Left renal pelvis (tissue), 4 donors: Measurements from ENCODE around the gene FBXW7. TPM values are rescaled to one million over a fixed set of nuclear protein-coding genes. Genes with fewer than 3 reads are reported as not detected.

Source experiments
- DNase-seq, 4 donors: peaks; one replicate each; pipeline ENCODE4 v3.0.0-alpha.2; 2013; ENCODE audit warnings: low read depth in 4 of 4, low spot score in 3 of 4
- polyA plus RNA-seq, 4 donors: library from polyadenylated mRNA; unstranded; fragments of 120-200 nt; gene quantifications; one replicate each; pipeline ENCODE4 v1.2.1, GENCODE V29; 2013; ENCODE audit not compliant: insufficient read length in 4 of 4

FBXW7 gene, protein sequence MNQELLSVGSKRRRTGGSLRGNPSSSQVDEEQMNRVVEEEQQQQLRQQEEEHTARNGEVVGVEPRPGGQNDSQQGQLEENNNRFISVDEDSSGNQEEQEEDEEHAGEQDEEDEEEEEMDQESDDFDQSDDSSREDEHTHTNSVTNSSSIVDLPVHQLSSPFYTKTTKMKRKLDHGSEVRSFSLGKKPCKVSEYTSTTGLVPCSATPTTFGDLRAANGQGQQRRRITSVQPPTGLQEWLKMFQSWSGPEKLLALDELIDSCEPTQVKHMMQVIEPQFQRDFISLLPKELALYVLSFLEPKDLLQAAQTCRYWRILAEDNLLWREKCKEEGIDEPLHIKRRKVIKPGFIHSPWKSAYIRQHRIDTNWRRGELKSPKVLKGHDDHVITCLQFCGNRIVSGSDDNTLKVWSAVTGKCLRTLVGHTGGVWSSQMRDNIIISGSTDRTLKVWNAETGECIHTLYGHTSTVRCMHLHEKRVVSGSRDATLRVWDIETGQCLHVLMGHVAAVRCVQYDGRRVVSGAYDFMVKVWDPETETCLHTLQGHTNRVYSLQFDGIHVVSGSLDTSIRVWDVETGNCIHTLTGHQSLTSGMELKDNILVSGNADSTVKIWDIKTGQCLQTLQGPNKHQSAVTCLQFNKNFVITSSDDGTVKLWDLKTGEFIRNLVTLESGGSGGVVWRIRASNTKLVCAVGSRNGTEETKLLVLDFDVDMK
- polyA plus RNA-seq: 10 to 100 TPM; 28.0 to 35.1 (median 32.0) TPM

DNA sequence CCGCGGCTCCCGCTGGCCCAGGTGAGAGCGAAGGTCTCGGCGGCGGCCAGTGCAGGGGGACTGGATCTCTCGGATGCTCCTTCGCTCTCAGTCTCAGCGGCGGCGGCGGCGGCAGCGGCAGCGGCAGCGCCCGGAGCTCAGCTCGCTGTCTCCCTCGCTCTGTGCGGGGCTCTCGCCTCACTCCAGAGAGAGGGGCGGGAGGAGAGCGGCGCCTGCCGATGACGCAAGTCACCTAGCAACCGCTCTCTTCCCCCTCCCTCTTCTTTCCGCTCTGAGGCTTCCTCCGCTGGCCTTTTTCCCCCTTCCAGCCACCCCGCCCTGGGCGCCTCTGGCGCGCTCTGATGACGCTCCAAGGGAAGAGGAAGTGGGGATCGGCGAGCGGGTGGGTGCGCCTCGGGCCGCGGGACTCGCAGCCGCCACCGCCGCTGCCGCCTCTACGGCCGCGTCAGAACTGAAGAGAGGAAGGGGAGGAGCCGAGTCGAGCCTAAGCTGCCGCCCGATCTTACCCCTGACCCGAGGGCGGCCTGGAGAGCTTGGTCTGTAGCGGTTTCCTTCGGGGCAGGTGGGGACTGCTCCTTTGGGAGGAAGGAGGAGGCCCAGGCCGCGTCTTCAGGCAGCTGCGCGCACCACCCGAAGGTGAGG, at the start of gene FBXW7:
TSS of gene FBXW7 (minus strand) at position 190 of the 642 bp plus-strand sequence. CDS start 124,289 bp downstream, outside the sequence.
- DNase-seq: peak; percentile 99 to 100 (median 99)

DNA sequence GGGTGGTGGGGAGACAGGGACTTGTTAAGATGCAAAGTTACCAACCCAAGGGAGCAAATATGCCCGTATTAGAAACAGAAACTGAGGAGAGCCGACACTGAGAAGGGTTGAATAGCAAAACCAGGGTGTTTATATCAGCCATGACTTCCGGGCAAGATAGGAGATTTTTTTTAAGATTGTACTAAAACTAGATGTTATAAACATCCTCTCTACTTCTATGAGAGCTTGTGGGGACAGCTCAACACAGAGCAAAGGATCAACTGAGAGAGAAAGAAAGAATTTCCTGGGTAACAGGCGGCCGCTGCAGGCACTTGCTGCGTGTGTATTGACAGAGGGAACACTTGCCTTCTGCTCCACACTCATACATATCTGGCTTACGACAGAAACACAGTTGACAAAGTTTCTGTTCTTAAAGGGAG, 49.1 kb upstream of the FBXW7 start:
- no peak for DNase-seq

DNA sequence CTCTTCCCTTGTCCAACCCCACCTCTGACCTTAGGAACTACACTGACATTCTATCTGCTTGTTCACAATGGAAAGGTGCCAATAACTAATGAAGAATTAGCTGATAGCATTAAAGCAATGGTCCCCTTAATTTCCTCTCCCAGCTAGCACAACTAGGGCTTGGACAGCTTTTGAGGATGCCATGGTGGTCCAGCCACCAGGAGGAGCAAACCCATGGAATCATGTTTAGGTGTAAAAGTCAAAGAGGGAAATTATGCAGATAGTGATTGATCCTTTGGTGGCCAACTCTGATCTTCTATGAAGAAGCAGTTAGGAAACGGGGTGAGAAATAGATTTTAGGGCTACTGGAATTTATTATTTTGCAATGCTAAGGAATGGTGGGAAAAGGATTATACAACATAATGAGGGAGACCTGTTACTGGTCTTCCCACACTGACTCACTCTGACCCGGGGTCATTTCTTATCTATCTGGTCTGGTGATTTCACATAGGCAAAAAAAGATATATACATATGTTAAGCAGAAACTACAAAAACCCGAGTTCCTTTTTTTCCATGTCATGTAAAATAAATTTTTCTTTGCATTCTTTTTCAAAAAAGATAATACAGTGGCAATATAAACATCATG, 45.8 kb upstream of the FBXW7 start:
- DNase-seq: no peak

DNA sequence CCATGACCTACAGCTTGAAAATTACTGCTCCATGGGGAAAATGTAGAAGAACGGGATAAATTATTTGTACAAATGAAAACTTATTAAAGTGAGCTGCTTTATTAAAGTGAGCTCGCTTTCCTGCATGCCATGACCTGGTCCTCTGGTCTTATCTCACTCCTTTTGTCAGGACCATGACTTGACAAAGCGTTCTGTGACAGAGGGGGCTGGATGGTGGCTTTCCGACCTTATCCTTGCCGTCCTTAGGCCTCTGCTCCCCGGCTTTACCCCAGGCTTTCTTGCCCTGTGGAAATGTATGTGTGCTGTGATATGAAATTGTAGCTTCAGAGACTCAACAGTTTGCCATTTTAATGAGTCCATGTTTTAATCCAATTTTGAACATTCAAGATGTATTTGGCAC, 44.0 kb upstream of the FBXW7 start:
- DNase-seq: no peak

DNA sequence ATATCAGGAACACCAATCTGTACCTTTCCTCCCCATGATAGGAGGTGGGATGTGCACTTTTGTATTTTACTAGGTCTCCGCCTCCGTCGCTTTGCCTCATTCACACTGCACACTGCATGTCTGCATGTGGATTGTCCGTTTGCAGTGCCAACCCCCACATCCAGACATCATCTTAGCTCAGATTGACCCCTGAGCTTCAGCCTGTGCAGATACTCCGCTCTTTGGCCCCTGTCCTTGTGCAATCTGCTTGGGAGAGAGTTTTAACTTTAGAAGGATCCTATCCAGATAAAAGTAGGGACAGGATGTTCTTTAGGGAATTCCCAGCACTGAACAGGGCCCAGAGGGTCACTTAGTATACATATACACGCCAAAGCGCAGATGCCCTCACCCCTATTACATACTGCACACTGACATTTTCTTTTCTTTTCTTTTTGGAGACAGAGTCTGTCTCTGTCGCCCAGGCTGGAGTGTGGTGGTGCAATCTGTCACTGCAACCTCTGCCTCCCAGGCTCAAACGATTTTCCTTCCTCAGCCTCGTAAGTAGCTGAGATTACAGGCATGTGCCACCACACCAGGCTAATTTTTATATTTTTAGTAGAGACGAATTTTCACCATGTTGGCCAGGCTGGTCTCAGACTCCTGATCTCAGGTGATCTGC, 43.3 kb upstream of the FBXW7 start:
- no peak for DNase-seq

DNA sequence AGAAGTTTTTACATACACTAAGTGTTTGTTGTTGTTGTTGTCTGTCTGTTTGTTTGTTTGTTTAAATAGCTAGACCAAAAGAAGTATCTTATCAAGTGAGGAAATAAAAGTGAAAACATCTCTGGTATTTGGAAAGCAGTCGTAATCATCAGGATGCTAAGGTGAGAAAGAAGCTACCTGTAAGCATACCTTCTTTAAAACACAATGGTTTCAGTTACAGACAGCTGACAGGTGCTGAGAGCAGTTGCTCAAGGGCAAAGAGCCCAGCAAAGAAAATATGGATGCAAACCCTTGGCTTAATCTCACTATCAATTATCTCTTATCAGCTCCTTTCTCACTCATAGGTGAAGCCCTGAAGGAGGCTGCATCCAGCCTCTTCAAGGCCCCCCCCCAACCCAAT, 42.8 kb upstream of the FBXW7 start:
- no peak for DNase-seq

DNA sequence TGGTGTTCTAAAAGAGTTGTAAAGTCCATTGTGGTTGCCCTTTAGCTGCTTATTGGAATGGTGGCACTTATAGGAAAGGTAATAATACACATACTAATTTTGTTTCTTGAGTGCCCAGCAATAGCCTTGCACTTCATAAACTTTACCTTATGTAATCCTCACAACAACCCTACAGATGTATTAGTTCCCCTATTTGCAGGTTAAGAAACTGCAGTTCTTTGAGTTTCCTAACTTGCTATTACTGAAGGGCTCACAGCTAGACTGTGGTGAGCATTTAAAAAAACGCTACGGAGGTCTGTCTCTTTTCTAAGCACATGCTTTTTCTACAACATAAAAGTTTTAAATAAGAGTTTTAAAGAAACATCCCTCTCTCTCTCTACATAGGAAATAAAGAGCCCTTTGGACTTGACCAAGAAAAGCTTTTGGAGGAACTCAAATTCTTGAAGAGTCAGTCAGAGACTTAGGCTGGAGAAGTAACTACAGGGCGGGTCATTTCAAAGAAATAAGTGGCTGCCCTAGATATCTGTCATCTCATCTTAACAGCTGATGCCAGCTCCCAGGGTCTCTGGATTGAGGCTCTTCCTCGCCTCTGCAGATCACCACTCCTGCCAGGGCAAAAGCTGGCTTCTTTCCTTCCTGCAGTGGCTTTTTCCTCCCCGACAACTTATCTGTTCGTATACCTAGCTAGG, 42.0 kb upstream of the FBXW7 start:
- DNase-seq: no peak

DNA sequence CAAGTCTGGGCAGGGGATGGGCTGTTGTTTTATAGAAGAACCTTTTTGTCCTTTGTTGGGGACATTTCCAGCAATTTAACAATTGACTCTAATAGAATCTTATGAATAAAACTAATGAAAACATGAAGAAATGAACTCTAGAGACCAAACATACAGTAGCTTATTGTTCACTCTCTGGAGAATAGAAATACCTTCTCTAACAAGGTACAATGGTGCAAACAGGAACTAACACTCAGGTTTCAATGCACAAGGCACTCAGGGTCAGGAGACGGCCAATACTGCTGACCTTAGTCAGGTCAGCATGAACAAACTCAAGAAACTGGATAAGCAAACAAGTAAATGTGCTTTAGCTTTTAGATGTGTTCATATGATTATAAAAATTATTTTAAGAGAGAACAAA, 39.6 kb upstream of the FBXW7 start:
- DNase-seq: no peak

DNA sequence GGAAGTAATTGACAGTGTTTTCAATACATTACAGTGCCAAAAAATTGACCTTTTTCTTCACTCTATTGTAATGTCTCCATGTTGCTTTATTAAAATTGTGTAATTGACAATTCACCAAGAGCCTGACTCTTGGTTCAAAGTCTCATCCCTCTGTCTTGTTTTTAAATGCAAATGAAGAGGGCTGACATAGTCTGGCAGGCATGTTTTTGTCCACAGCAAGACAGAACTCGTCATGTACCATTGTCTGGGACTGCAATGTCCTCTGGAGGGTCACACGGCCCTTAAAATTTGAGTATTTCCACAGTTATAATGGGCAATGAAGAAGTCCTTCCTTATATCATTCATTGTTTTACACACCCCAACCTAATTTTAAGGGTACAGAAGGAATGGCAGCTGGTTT, 38.0 kb upstream of the FBXW7 start:
- no peak for DNase-seq

DNA sequence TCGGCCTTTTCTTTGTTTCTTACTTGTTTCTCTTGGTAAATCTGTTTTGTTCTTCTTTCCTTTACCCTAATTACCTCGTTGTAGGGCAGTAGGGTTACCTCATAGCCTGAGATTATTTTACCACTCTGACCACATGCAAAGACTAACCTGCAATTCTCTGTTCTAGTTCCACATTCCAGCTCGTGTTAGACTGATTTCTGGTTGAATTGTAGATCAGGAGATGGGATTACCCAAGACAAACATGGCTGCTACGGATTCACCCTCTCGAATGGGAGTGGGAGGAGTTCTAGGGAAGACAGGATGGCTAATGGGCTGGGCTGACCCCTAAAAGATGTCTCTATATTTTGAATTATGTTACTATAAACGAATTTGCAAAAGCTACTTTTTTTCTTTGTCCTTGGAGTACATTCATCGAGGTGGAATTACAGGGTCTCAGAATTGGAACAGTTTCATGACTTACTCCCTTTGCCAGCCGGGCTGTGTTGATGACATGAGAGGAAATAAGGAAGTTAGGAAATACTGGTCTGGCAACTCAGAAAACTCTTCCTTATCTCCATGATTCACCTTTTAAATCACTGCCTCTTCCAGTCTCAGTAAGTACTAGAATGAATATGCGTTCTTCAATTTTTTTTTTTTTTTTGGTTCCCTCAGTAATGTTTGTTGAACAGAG, 36.7 kb upstream of the FBXW7 start:
- DNase-seq: no peak

DNA sequence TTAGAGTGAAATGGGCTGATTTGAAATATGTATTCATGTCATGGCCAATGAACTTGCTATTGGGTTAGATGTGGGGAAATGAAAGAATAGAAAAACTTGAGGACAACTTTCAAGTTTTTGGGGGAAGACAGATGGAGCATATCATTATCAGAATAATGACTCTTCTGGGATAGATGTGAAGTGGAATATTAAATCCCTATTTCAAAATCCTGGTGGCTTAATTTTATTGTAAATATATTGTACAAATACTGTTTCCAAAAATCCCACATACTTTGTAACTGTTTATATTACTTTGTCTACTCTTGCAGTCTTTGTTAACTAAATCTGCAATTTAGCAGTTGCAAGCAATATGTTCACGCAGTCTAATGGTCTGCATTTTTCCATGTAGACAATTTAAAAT, 35.9 kb upstream of the FBXW7 start:
- no peak for DNase-seq

DNA sequence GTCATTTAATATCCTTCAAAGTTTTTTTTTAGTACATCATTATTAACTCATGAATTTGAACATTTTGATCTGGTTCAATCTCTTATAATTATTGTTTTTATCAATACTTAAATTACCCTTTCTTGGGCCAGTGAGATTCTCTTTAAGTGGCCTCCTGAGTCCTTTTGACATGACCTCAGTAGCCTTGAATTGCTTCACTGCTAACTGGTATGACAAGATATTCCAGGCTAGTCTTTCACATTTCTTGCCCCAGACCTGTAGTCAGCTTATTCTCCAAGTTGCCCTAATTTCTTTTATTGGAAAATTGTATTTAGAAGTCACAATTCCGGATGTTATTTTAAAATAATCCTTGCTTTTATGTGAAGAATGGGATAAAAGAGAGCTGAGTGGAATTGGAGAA, 35.4 kb upstream of the FBXW7 start:
- no peak for DNase-seq

DNA sequence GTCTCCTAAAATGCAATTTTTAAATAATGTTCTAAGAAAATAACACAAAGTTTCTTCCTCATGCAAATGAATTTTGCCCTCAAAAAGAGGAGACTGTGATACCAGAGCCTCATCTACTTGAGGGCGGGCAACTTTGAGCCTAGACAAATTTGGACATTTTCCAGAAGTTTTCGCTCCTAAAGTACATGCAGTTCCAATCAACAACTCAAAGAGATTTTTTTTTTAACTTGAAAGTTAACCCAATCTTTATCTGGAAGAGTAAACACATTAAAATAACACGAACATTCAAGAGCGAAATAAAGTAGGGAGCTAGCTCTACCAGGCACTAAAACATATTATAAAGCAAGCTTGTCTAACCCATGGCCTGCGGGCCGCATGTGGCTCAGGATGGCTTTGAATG, 29.4 kb upstream of the FBXW7 start:
- no peak for DNase-seq

DNA sequence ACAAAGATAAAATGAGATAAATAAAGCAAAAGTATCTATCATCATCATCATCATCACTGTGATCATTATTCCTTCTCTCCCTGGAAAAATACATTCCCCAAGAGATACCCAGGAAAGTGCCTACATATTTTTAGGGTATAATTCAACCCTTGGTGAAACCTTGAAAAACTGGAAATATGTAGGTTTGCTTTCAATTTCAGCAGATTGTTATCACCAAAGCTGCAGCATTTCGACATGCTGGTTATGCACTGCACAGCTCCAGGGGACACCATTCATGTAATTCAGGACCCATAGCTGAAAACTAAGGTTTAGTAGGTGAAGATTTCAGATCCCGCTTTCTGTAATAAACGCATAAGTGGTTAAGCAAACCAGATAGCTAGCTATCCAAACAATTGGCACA, 28.4 kb upstream of the FBXW7 start:
- no peak for DNase-seq

DNA sequence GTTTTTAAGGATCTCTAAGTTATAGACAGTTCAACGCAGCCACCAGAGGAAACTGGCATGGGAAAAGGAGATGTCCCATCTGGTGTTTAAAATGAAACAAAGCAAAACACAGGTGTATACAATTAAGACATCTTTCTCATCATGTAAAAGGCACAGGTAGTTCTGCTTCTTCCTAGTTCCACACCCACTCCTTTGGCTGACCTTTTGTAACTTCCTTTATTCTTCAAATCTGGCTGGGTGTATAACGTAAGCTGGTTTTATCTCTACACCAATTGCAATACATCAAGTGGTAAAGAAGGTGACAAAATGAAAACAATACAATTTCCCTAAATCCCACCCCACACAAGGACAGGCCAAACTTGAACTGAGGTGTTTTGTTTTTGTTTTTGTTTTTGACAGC, 27.3 kb upstream of the FBXW7 start:
- DNase-seq: no peak

DNA sequence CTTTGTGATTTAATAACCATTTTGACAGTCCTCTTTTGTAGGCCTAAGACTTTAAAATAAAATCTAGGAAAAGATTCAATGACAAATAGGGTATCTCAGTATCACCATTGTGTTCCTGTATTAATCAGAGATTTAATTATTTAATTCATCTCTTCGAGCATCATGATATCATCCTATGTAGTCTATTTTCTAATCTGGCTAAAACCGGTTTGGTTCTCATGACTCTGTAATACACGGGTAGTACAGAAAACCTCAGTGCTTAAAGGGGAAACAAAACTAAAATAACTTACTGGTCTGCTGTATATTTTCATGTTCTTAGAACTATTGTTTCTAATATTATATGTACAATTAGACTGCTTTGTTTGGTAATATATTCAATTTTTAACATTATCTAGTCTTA, 23.7 kb upstream of the FBXW7 start:
- no peak for DNase-seq

DNA sequence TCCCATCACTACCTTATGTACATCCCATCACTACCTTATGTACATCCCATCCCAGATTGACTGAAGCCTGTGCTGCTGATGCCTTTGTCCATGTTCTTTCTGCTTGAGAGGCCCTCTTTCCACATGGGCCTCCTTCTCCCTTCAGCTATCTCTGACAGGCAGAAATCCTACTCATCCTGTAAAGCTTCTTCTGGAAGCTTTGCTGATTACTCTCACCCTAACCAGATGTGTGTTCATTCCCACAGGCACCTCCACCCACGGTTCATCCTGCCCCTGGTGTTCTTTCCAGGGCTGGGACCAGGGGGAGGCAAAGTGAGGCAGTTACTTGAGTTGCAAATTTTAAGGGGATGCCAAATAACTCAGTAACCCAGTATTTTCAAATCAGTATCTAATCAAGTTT, 22.5 kb upstream of the FBXW7 start:
- DNase-seq: no peak

DNA sequence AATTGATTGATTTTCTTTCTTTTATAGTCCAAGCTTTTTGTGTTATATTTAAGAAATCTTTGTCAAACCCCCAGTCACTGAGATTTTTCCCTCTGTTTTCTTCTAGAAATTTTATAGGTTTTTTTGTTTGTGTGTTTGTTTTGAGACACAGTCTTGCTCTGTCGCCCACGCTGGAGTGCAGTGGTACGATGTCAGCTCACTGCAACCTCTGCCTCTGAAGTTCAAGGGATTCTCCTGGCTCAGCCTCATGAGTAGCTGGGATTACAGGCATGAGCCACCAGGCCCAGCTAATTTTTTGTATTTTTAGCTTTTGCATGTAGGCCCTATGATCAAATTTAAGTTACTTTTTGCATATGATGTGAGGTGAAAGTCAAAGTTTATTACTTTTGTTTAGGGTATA, 20.9 kb upstream of the FBXW7 start:
- no peak for DNase-seq

DNA sequence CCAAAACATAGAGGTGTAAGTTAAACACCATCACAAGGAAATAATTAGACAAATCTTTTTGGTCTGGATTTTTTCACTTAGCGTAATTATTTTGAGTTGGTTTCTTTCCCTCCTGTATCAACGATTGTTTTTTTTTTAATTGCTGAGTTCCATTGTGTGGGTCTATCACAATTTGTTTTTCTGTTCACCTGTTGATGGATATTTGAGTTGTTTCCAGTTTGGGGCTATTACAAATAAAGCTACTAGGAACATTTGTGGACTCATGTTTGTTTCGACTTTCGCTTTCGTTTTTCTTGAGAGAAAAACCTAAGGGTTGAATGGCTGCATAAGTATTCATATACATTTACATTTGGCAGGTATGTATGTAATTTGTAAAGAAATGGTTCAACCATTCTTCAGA, 20.4 kb upstream of the FBXW7 start:
- no peak for DNase-seq

DNA sequence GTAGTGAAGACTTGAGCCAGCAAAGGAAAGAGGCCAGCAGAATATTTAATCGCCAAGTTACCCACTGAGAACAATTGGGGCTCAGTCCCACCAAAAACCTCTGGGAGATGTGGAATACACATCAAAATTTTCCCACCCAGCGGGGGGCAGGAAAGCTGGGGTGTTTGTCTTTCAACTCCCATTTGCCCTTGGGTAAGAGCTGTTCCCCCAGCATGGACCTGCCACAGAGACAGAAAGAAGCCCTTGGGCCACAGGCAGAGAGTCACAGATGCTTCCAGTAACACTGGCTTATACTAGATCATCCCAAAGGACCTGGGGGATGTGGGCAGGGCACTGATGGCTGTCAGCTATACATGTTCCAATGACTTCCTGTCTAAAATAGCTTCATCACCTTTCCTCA, 18.9 kb upstream of the FBXW7 start:
- no peak for DNase-seq
